Activated CD4-positive, alpha-beta memory T cell treated with anti-CD3 and anti-CD28 coated beads for 36 hours (primary cell): ENCODE results near the gene PCDH15. TPM values are rescaled to one million over a fixed set of nuclear protein-coding genes. Genes with fewer than 3 reads are reported as not detected.
"Not testable (repeated sequence)": the region's sequence is repeated elsewhere in the genome, so short reads cannot be mapped to it uniquely, and the experiment has no call there.

ENCODE experiments used
- CTCF ChIA-PET: fragments of 350-600 bp; sonication (Branson Sonifier 250); formaldehyde crosslinking; loops from one replicate; lab custom pipeline; 2021; ENCODE audit warnings: antibody characterized with exemption, inconsistent platforms; lab: Charles Lee
- POLR2A ChIA-PET: fragments of 350-600 bp; sonication (Branson Sonifier 250); formaldehyde crosslinking; loops from one replicate; lab custom pipeline; 2021; ENCODE audit warnings: antibody characterized with exemption; lab: Charles Lee
- DNase-seq: peaks from one replicate; pipeline ENCODE4 v3.0.0-alpha.2; 2020
- H3K27ac Mint-ChIP-seq: one replicate; pipeline ENCODE4 v1.8.0; 2021; ENCODE audit warnings: mixed read lengths
- H3K27me3 Mint-ChIP-seq: one replicate; pipeline ENCODE4 v1.8.0; 2021; ENCODE audit warnings: mixed read lengths
- H3K36me3 Mint-ChIP-seq: one replicate; pipeline ENCODE4 v1.8.0; 2021; ENCODE audit warnings: mixed read lengths
- H3K4me1 Mint-ChIP-seq: one replicate; pipeline ENCODE4 v1.8.0; 2021; ENCODE audit warnings: low read depth, mixed read lengths
- H3K4me3 Mint-ChIP-seq: one replicate; pipeline ENCODE4 v1.8.0; 2021; ENCODE audit warnings: mild to moderate bottlenecking, mixed read lengths
- H3K9me3 Mint-ChIP-seq: one replicate; pipeline ENCODE4 v1.8.0; 2021; ENCODE audit warnings: mixed read lengths
- intact Hi-C: fragments of 100-400 bp; cut with micrococcal nuclease; formaldehyde crosslinking; loops from one replicate; pipeline ENCODE4 v1.15.1; 2023
- total RNA-seq, 2 experiments: library from RNA; stranded (reverse); gene quantifications; one replicate each; pipeline ENCODE4 v1.2.3, GENCODE V29; 2021

PCDH15 gene
- total RNA-seq, 2 experiments from 2014 or later, result not detected

DNA sequence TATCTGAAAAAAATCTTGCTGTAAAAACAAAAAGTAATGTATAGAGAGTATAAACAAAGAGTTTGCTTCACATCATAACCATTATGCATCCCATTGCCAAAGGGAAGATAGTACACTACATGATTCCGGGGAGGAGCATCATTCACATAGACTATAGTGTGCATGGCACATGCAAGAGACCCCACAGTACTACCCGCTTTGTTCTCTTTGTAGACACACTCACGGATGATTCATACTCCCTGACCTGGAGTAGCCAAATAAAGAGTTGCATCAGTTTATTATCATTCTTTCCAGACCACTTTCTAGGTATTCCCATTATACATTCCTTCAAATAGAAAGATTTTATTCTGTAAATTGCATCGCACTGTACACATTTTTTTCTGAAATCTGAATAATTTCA, 356.9 kb downstream of the PCDH15 start:
- Mint-ChIP-seq H3K27me3 (no peaks in the 10 kb centered on the region), H3K27ac (no peak overlapping the region), H3K36me3 (no peaks in the 10 kb centered on the region), H3K4me1 (no peaks in the 10 kb centered on the region), H3K4me3 (no peak overlapping the region), H3K9me3 (peaks cover 16% of the 10 kb centered on the region)
- DNase-seq, result no peak
- intact Hi-C loops, result no loop called here
- ChIA-PET POLR2A (no interaction called here), CTCF (no interaction called here)

GRCh38 chr10:54441275-54441674, 359.8 kb downstream of the PCDH15 start:
- DNase-seq, result no peak
- Mint-ChIP-seq H3K9me3 (peaks cover 23% of the 10 kb centered on the region), H3K4me1 (no peaks in the 10 kb centered on the region)

DNA sequence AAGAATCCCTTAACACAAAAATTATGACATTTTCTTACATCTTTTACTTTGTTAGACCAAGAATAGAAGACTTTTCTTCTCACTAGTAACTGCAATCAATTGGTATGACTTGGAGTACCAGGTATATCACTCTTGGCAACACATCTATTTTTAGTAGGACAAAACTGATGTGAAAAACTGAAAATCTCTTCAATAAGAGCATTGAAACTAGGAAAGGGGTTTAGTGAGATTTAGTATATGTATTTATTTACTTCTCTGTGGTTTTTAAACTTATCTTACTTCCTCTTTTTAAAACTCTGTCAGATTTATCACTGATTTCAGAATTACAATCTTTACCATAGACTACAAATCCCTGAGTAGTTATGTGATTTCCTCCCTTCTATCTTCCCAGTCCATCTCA, 366.2 kb downstream of the PCDH15 start:
- POLR2A ChIA-PET, result no interaction called here
- CTCF ChIA-PET, result interaction anchor here (0.6 kb wide), 1 partner anchor 154 kb away, joined by 3 read pairs; no protein-coding TSS in a partner anchor
- Mint-ChIP-seq H3K36me3 (no peaks in the 10 kb centered on the region), H3K27me3 (no peaks in the 10 kb centered on the region), H3K4me1 (no peaks in the 10 kb centered on the region), H3K9me3 (peaks cover 32% of the 10 kb centered on the region), H3K27ac (no peak overlapping the region), H3K4me3 (no peak overlapping the region)
- DNase-seq, result no peak
- intact Hi-C loops, result no loop called here

More at GRCh38 chr10:54441275-54441674, 359.8 kb downstream of the PCDH15 start:
- intact Hi-C loops, result no loop called here
- CTCF ChIA-PET, result no interaction called here
- POLR2A ChIA-PET, result no interaction called here
- no peak overlapping the region for H3K27ac Mint-ChIP-seq
- H3K4me3 Mint-ChIP-seq, result no peak overlapping the region
- no peaks in the 10 kb centered on the region for H3K27me3 Mint-ChIP-seq
- no peaks in the 10 kb centered on the region for H3K36me3 Mint-ChIP-seq

DNA sequence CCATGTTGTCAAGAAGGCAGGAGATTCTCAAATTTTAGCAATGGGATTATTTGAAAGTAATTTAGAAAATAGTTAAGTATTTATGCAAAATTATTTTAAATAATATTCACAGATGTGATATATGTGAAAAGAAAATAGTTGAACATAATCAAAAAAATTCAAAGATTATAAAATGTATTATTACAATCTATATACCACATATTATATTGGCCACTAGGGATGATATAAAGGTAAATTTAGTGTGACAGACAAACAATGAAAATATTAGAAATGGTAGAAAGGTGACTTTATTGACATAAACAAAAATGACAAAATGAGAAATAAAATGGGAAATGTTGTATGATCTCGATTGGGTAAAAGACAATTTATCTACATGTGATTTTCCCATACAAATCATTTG, 385.5 kb downstream of the PCDH15 start:
- DNase-seq, result no peak
- H3K36me3 Mint-ChIP-seq, result no peaks in the 10 kb centered on the region
- no peaks in the 10 kb centered on the region for H3K27me3 Mint-ChIP-seq
- intact Hi-C loops, result no loop called here
- no peak overlapping the region for H3K27ac Mint-ChIP-seq
- H3K4me1 Mint-ChIP-seq, result no peaks in the 10 kb centered on the region
- H3K4me3 Mint-ChIP-seq, result no peak overlapping the region
- POLR2A ChIA-PET, result no interaction called here
- peaks cover 22% of the 10 kb centered on the region for H3K9me3 Mint-ChIP-seq
- CTCF ChIA-PET, result no interaction called here

- H3K4me3 Mint-ChIP-seq, result no peak overlapping the region
- intact Hi-C loops, result no loop called here
- H3K27ac Mint-ChIP-seq, result no peak overlapping the region
- ChIA-PET POLR2A (no interaction called here), CTCF (no interaction called here)
- H3K4me1 Mint-ChIP-seq, result no peaks in the 10 kb centered on the region
- peaks cover 17% of the 10 kb centered on the region for H3K9me3 Mint-ChIP-seq
- no peaks in the 10 kb centered on the region for H3K27me3 Mint-ChIP-seq
- DNase-seq, result no peak
- H3K36me3 Mint-ChIP-seq, result no peaks in the 10 kb centered on the region
Measured at GRCh38 chr10:54402576-54402975, 398.5 kb downstream of the PCDH15 start.

DNA sequence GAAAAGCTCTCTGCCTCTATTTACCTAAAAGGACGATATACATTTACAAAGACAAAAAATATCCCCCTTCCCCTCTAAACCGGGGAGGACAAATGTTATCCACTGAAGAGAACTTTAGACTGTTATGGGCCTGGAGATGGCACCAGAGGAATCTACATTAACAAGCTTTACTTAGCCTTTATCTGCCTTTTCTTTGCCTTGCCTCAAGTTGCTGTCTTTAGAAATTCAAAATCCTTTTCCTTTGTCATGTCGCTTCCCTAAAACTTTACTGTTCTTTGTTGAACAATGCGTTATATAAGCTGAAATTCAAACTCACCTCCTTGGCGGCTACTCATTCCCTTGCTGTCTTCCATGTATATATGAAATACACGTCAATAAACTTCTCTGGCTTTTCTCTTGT, 405.0 kb downstream of the PCDH15 start:
- no peak for DNase-seq
- no peaks in the 10 kb centered on the region for H3K4me1 Mint-ChIP-seq
- H3K27ac Mint-ChIP-seq, result no peak overlapping the region
- ChIA-PET POLR2A (no interaction called here), CTCF (no interaction called here)
- H3K27me3 Mint-ChIP-seq, result no peaks in the 10 kb centered on the region
- peaks cover 15% of the 10 kb centered on the region for H3K9me3 Mint-ChIP-seq
- no peaks in the 10 kb centered on the region for H3K36me3 Mint-ChIP-seq
- intact Hi-C loops, result no loop called here
- no peak overlapping the region for H3K4me3 Mint-ChIP-seq

- H3K27me3 Mint-ChIP-seq, intact Hi-C loops, POLR2A ChIA-PET, H3K36me3 Mint-ChIP-seq, CTCF ChIA-PET, H3K27ac Mint-ChIP-seq, H3K4me3 Mint-ChIP-seq, H3K4me1 Mint-ChIP-seq, DNase-seq: not testable (repeated sequence)
- peaks cover 12% of the 10 kb centered on the region for H3K9me3 Mint-ChIP-seq
Measured at GRCh38 chr10:54394598-54394997, 406.4 kb downstream of the PCDH15 start.

DNA sequence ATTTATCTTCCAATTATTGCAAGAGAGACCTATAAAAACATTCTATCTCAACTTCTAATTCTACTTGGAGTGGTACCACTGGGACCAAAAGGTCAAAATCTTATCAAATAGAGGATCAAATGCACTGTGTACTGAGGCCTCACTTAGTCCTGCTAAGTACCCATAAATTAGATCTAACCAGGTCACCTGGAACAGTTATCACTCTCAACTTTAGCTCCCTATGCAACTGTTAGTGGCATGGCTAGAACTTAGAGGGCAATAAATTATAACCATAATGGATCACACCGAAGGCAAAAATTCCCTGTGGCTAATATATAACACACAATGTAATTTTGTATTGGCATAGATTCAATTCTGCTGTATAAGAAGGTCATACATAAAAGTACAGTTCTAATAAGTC, 428.9 kb downstream of the PCDH15 start:
- ChIA-PET CTCF (no interaction called here), POLR2A (no interaction called here)
- no peak for DNase-seq
- Mint-ChIP-seq H3K4me1 (no peaks in the 10 kb centered on the region), H3K27me3 (no peaks in the 10 kb centered on the region), H3K4me3 (no peak overlapping the region), H3K9me3 (peaks cover 7% of the 10 kb centered on the region), H3K27ac (no peak overlapping the region), H3K36me3 (no peaks in the 10 kb centered on the region)
- intact Hi-C loops, result no loop called here

GRCh38 chr10:54368984-54369383, 432.0 kb downstream of the PCDH15 start:
- Mint-ChIP-seq H3K27ac (no peak overlapping the region), H3K9me3 (peaks cover 8% of the 10 kb centered on the region), H3K4me3 (no peak overlapping the region), H3K4me1 (no peaks in the 10 kb centered on the region), H3K27me3 (no peaks in the 10 kb centered on the region), H3K36me3 (no peaks in the 10 kb centered on the region)
- DNase-seq, result no peak
- ChIA-PET CTCF (no interaction called here), POLR2A (no interaction called here)
- intact Hi-C loops, result no loop called here

DNA sequence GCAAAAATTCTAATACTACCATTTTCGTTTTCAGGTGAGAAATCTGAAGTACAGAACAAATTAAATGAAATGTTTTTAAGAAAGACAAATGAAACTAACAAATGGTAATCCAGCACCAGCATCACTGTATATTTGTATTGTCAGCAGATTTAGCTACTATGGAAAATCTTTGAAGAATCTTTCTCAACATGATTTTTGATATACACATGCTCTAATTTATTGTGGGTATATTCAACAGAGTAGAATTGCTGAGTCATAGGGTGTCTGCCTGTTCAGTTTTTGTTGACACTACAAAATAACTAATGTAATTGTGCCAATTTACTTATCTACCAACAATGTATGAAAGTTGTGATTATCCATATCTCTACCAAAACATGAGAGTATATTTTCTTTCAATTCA, 437.6 kb downstream of the PCDH15 start:
- Mint-ChIP-seq H3K27ac (no peak overlapping the region), H3K4me1 (no peaks in the 10 kb centered on the region), H3K27me3 (no peaks in the 10 kb centered on the region), H3K9me3 (peaks cover 14% of the 10 kb centered on the region), H3K36me3 (no peaks in the 10 kb centered on the region), H3K4me3 (no peak overlapping the region)
- POLR2A ChIA-PET, result no interaction called here
- DNase-seq, result no peak
- intact Hi-C loops, result no loop called here
- CTCF ChIA-PET, result no interaction called here

GRCh38 chr10:54342058-54342457, 459.0 kb downstream of the PCDH15 start:
- Mint-ChIP-seq H3K4me1 (no peaks in the 10 kb centered on the region), H3K9me3 (peaks cover 23% of the 10 kb centered on the region), H3K4me3 (no peak overlapping the region), H3K27me3 (no peaks in the 10 kb centered on the region), H3K36me3 (no peaks in the 10 kb centered on the region), H3K27ac (no peak overlapping the region)
- DNase-seq, result no peak
- ChIA-PET CTCF (no interaction called here), POLR2A (no interaction called here)
- intact Hi-C loops, result no loop called here

DNA sequence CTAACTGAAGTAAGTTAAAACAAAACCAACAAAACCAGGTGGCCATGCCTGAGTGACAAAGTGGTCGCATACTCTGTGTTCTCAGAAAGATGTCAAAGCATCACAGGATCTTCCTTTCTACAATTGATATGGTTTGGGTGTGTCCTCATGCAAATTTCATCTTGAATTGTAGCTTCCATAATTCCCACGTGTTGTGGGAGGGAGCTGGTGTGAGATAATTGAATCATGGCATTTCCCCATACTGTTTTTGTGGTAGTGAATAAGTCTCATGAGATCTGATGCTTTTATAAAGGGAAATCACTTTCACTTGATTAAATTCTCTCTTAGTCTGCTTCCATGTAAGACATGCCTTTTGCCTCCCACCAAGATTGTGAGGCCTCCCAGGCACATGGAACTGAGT, 465.7 kb downstream of the PCDH15 start:
- Mint-ChIP-seq H3K27ac (no peak overlapping the region), H3K27me3 (no peaks in the 10 kb centered on the region), H3K4me3 (no peak overlapping the region), H3K4me1 (no peaks in the 10 kb centered on the region), H3K9me3 (peaks cover 15% of the 10 kb centered on the region), H3K36me3 (no peaks in the 10 kb centered on the region)
- POLR2A ChIA-PET, result interaction anchor here (0.7 kb wide), 1 partner anchor 447 kb away, joined by 3 read pairs; no protein-coding TSS in a partner anchor
- CTCF ChIA-PET, result no interaction called here
- no peak for DNase-seq
- intact Hi-C loops, result no loop called here

DNA sequence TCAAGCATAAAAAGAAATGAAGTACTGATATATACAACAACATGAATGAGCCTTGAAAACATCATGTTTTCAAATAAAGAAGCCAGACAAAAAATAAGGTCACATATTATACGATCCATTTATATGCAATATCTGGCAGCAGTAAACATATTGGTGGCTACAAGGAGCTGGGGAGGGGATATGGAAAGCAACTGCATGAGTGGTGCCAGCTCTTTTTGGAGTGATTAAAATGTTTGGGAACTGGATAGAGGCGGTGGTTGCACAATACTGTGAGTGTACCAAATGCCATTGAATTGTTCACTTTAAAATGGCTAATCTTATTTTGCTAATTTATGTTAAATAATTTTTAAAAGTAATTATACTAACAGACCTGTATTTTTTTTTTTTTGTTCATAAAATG, 481.7 kb downstream of the PCDH15 start:
- CTCF ChIA-PET, result no interaction called here
- peaks cover 21% of the 10 kb centered on the region for H3K9me3 Mint-ChIP-seq

More for the DNA sequence above, 481.7 kb downstream of the PCDH15 start:
- Mint-ChIP-seq H3K4me1 (no peaks in the 10 kb centered on the region), H3K4me3 (no peak overlapping the region), H3K27me3 (no peaks in the 10 kb centered on the region), H3K27ac (no peak overlapping the region), H3K36me3 (no peaks in the 10 kb centered on the region)
- DNase-seq, result no peak
- POLR2A ChIA-PET, result no interaction called here
- intact Hi-C loops, result no loop called here
